H1 (cell line): ENCODE data around the gene ANO6. TPM values are rescaled to one million over a fixed set of nuclear protein-coding genes. Genes with fewer than 3 reads are reported as not detected.

ENCODE experiments used
- CTCF ChIA-PET: fragments of 300-600 bp; sonication (Branson Sonifier 250); formaldehyde crosslinking; loops from one replicate; lab custom pipeline; 2021; ENCODE audit not compliant: partially characterized antibody; lab: Charles Lee
- POLR2A ChIA-PET: fragments of 300-600 bp; sonication (Branson Sonifier 250); formaldehyde crosslinking; loops from one replicate; lab custom pipeline; 2021; ENCODE audit warnings: inconsistent platforms; ENCODE audit not compliant: partially characterized antibody; lab: Charles Lee
- DNase-seq, 2 experiments: peaks; one replicate each; pipeline versions ENCODE4 v3.0.0 to v3.0.0-alpha.2; 2010 to 2022; ENCODE audit warnings: low spot score in 2 of 2, low read depth in 1 of 2, mixed read lengths in 1 of 2
- FAIRE-seq: peaks from 2 replicates; lab custom pipeline; 2011; peaks lifted over from hg19 to GRCh38; lab: Jason Lieb, UNC
- H2AFZ ChIP-seq: 2 replicates; pipeline ENCODE4 v1.8.1; 2012; ENCODE audit warnings: low read length, inconsistent platforms
- H2AK5ac ChIP-seq: 2 replicates; pipeline ENCODE4 v1.6.1; 2013; ENCODE audit warnings: low read depth, low read length
- H2BK120ac ChIP-seq: replicated peaks from 2 replicates; pipeline ENCODE3; 2013; ENCODE audit warnings: low read depth, low read length, inconsistent platforms
- H2BK12ac ChIP-seq: 2 replicates; pipeline ENCODE4 v1.6.1; 2013; ENCODE audit warnings: low read depth, low read length
- H2BK15ac ChIP-seq: 2 replicates; pipeline ENCODE4 v1.6.1; 2013; ENCODE audit warnings: low read length
- H2BK20ac ChIP-seq: 2 replicates; pipeline ENCODE4 v1.6.1; 2013; ENCODE audit warnings: low read length
- H2BK5ac ChIP-seq: 2 replicates; pipeline ENCODE4 v1.6.1; 2013; ENCODE audit warnings: low read depth, low read length
- H3K14ac ChIP-seq: 2 replicates; pipeline ENCODE4 v1.6.1; 2013; ENCODE audit warnings: inconsistent platforms; ENCODE audit not compliant: insufficient read length
- H3K18ac ChIP-seq: 2 replicates; pipeline ENCODE4 v1.6.1; 2013; ENCODE audit warnings: low read length; ENCODE audit errors: extremely low read depth
- H3K23ac ChIP-seq: 2 replicates; pipeline ENCODE4 v1.6.1; 2013; ENCODE audit warnings: inconsistent platforms; ENCODE audit not compliant: insufficient read length
- H3K23me2 ChIP-seq: 2 replicates; pipeline ENCODE4 v1.6.1; 2013; ENCODE audit warnings: low read depth, low read length
- H3K27ac ChIP-seq: 2 replicates; pipeline ENCODE4 v1.6.1; 2011; ENCODE audit warnings: low read depth, low read length, inconsistent platforms
- H3K27me3 ChIP-seq, 4 experiments: replicated peaks in 1 of 4; 1 replicate in 1 of 4; 2 replicates in 3 of 4; pipeline versions ENCODE4 v1.6.1 to v1.8.1; 2011 to 2013; ENCODE audit warnings: low read length in 3 of 4, mild to moderate bottlenecking in 3 of 4, inconsistent platforms in 2 of 4, mixed read lengths in 2 of 4, moderate library complexity in 1 of 4; ENCODE audit not compliant: control insufficient read depth in 3 of 4, insufficient read depth in 3 of 4; ENCODE audit errors: extremely low read depth in 1 of 4
- H3K36me3 ChIP-seq, 4 experiments: 2 replicates each; pipeline versions ENCODE4 v1.6.1 to v1.8.1; 2011 to 2013; ENCODE audit warnings: mild to moderate bottlenecking in 4 of 4, low read length in 3 of 4, moderate library complexity in 2 of 4, control low read depth in 1 of 4, inconsistent platforms in 1 of 4; ENCODE audit not compliant: insufficient read depth in 4 of 4, control insufficient read depth in 2 of 4
- H3K4ac ChIP-seq: replicated peaks from 2 replicates; pipeline ENCODE3; 2013; ENCODE audit warnings: low read length, low read depth, mixed read lengths, inconsistent platforms; ENCODE audit not compliant: insufficient read length
- H3K4me1 ChIP-seq, 4 experiments: replicated peaks in 1 of 4; 1 replicate in 1 of 4; 2 replicates in 3 of 4; pipeline versions ENCODE4 v1.6.1 to v1.8.1; 2011 to 2013; ENCODE audit warnings: low read length in 3 of 4, inconsistent platforms in 2 of 4, mixed read lengths in 1 of 4; ENCODE audit not compliant: insufficient read depth in 4 of 4, control insufficient read depth in 3 of 4
- H3K4me2 ChIP-seq, 2 experiments: 2 replicates each; pipeline versions ENCODE4 v1.6.1 to v1.8.1; 2011 to 2013; ENCODE audit warnings: low read depth in 2 of 2, low read length in 2 of 2, control low read depth in 1 of 2, inconsistent platforms in 1 of 2, mild to moderate bottlenecking in 1 of 2; ENCODE audit not compliant: insufficient read depth in 1 of 2
- H3K4me3 ChIP-seq, 4 experiments: fragments of 200-600, 300-600 bp in 1 of 4; sonication (generic), shearing (Covaris generic), sonication (Bioruptor Twin) in 1 of 4; 2 replicates each; pipeline versions ENCODE4 v1.5.1 to v1.8.1; 2011 to 2016; ENCODE audit warnings: low read length in 4 of 4, low read depth in 3 of 4, control low read depth in 2 of 4, inconsistent platforms in 2 of 4, mild to moderate bottlenecking in 2 of 4, mixed read lengths in 1 of 4, moderate library complexity in 1 of 4; ENCODE audit not compliant: insufficient read depth in 2 of 4; ENCODE audit errors: extremely low read depth in 1 of 4
- H3K56ac ChIP-seq: replicated peaks from 2 replicates; pipeline ENCODE3; 2013; ENCODE audit warnings: low read depth, mild to moderate bottlenecking, mixed read lengths, low read length, inconsistent platforms; ENCODE audit not compliant: insufficient read length
- H3K79me1 ChIP-seq: 2 replicates; pipeline ENCODE4 v1.6.1; 2013; ENCODE audit warnings: low read depth, low read length, control low read depth
- H3K79me2 ChIP-seq, 2 experiments: 2 replicates each; pipeline versions ENCODE4 v1.6.1 to v1.8.1; 2012 to 2013; ENCODE audit warnings: low read length in 2 of 2, mild to moderate bottlenecking in 2 of 2, inconsistent platforms in 1 of 2; ENCODE audit not compliant: insufficient read depth in 2 of 2, control insufficient read depth in 1 of 2
- H3K9ac ChIP-seq, 4 experiments: replicated peaks in 1 of 4; 1 replicate in 1 of 4; 2 replicates in 3 of 4; pipeline versions ENCODE4 v1.6.1 to v1.8.1; 2011 to 2013; ENCODE audit warnings: low read depth in 3 of 4, low read length in 3 of 4, control low read depth in 2 of 4, mild to moderate bottlenecking in 2 of 4, moderate library complexity in 2 of 4, inconsistent platforms in 1 of 4; ENCODE audit errors: extremely low read depth in 1 of 4
- H3K9me3 ChIP-seq, 2 experiments: 2 replicates each; pipeline versions ENCODE4 v1.6.1 to v1.8.1; 2012 to 2013; ENCODE audit warnings: mild to moderate bottlenecking in 2 of 2, moderate library complexity in 2 of 2, control low read depth in 1 of 2, inconsistent platforms in 1 of 2, low read depth in 1 of 2, low read length in 1 of 2, mixed read lengths in 1 of 2; ENCODE audit not compliant: insufficient read depth in 2 of 2
- H4K20me1 ChIP-seq, 2 experiments: replicated peaks in 1 of 2; 2 replicates each; pipeline versions ENCODE3 to v1.8.1; 2011 to 2013; ENCODE audit warnings: inconsistent platforms in 2 of 2, low read length in 2 of 2, mild to moderate bottlenecking in 1 of 2; ENCODE audit not compliant: insufficient read depth in 2 of 2, control insufficient read depth in 1 of 2
- H4K5ac ChIP-seq: 2 replicates; pipeline ENCODE4 v1.6.1; 2013; ENCODE audit warnings: low read length, low read depth, mixed read lengths, inconsistent platforms; ENCODE audit not compliant: insufficient read length
- H4K8ac ChIP-seq: 2 replicates; pipeline ENCODE4 v1.8.0; 2013; ENCODE audit warnings: mild to moderate bottlenecking, moderate library complexity, low read length, inconsistent platforms; ENCODE audit not compliant: insufficient read depth; ENCODE audit errors: extremely low read depth
- H4K91ac ChIP-seq: replicated peaks from 2 replicates; pipeline ENCODE3; 2013; ENCODE audit warnings: low read length, mixed read lengths, inconsistent platforms; ENCODE audit not compliant: insufficient read length
- BACH1 ChIP-seq: IDR thresholded peaks from 2 replicates; pipeline ENCODE4 v1.6.1; 2012; ENCODE audit warnings: low read length, improper control_type of control experiment
- BCL11A ChIP-seq, 2 experiments: IDR thresholded peaks; one replicate each; pipeline ENCODE4 v1.6.1; 2011; ENCODE audit warnings: low read depth in 2 of 2, low read length in 2 of 2, mild to moderate bottlenecking in 2 of 2
- CBX8 ChIP-seq: fragments of 300-800, 300-1000 bp; sonication (generic); IDR thresholded peaks from 2 replicates; pipeline ENCODE4 v1.7.1; 2016; ENCODE audit warnings: low read depth, low read length, borderline replicate concordance
- CEBPB ChIP-seq: IDR thresholded peaks from 2 replicates; pipeline ENCODE4 v1.6.1; 2012; ENCODE audit warnings: low read depth, low read length
- CHD1 ChIP-seq: IDR thresholded peaks from 2 replicates; pipeline ENCODE4 v1.6.1; 2012; ENCODE audit warnings: low read depth, low read length, improper control_type of control experiment
- EZH2 ChIP-seq: fragments of 200-600 bp; sonication (generic); IDR thresholded peaks from 2 replicates; pipeline ENCODE4 v1.7.1; 2012; ENCODE audit warnings: low read depth, mild to moderate bottlenecking, moderate library complexity, low read length, inconsistent platforms; ENCODE audit not compliant: severe bottlenecking
- GTF2F1 ChIP-seq: IDR thresholded peaks from 2 replicates; pipeline ENCODE4 v1.6.1; 2012; ENCODE audit warnings: low read depth, low read length, improper control_type of control experiment, borderline replicate concordance
- HDAC6 ChIP-seq: IDR thresholded peaks from one replicate; pipeline ENCODE4 v1.7.1; 2012; ENCODE audit warnings: low read depth, mild to moderate bottlenecking, inconsistent platforms, low read length, moderate library complexity
- JUN ChIP-seq: IDR thresholded peaks from 2 replicates; pipeline ENCODE4 v1.6.1; 2011; ENCODE audit warnings: low read depth, mild to moderate bottlenecking, improper control_type of control experiment, low read length
- JUND ChIP-seq: IDR thresholded peaks from 2 replicates; pipeline ENCODE4 v1.6.1; 2011; ENCODE audit warnings: mild to moderate bottlenecking, improper control_type of control experiment, low read length
- NRF1 ChIP-seq: IDR thresholded peaks from 2 replicates; pipeline ENCODE4 v1.6.1; 2011; ENCODE audit warnings: mild to moderate bottlenecking, low read depth, low read length, improper control_type of control experiment
- SP2 ChIP-seq: IDR thresholded peaks from 2 replicates; pipeline ENCODE4 v1.6.1; 2012; ENCODE audit warnings: mild to moderate bottlenecking, low read length, inconsistent platforms
- TCF12 ChIP-seq: IDR thresholded peaks from 2 replicates; pipeline ENCODE4 v1.6.1; 2011; ENCODE audit warnings: low read depth, mild to moderate bottlenecking, low read length
- ZNF274 ChIP-seq: IDR thresholded peaks from 2 replicates; pipeline ENCODE4 v1.7.0; 2012; ENCODE audit warnings: low read length, borderline replicate concordance; ENCODE audit errors: extremely low read depth
- WGBS, 2 experiments: shearing (Covaris generic) in 1 of 2; methylation state at CpG; one replicate each; pipeline versions ENCODE4 v1.1.6 to v1.1.7; 2013 to 2015; ENCODE audit warnings: low lambda C conversion rate in 2 of 2, mixed read lengths in 2 of 2, inconsistent platforms in 1 of 2, low coverage in 1 of 2, missing lambda C conversion rate in 1 of 2; ENCODE audit not compliant: insufficient replicate concordance in 2 of 2, insufficient coverage in 1 of 2, insufficient read length in 1 of 2; ENCODE audit errors: extremely low coverage in 1 of 2, missing lambda C conversion rate in 1 of 2; 5-methylcytosine and 5-hydroxymethylcytosine counted together
- polyA plus RNA-seq, 7 experiments: library from polyadenylated mRNA; depleted of rRNA in 3 of 7; stranded (reverse) in 5 of 7; unstranded in 2 of 7; fragments of >200 nt in 5 of 7; fragments of 200-250 nt in 2 of 7; gene quantifications; 1 replicate in 5 of 7; 2 replicates in 1 of 7; 4 replicates in 1 of 7; pipeline versions ENCODE4 v1.2.1 to v1.2.3, GENCODE V29; 2011 to 2013; ENCODE audit warnings: missing spikeins in 2 of 7, mixed read lengths in 2 of 7
- total RNA-seq: library from RNA; stranded (reverse); fragmentation: NEBNext Ultra II Directional; extraction: Animal tissue kit (Norgen Biotek cat#: 25700); gene quantifications from 2 replicates; pipeline ENCODE4 v1.2.1, GENCODE V29; 2021

Gene ANO6
- total and polyA plus RNA-seq, 2 of the 8 experiments (the other 6 are each of a cell fraction or from before 2014, with no cell fraction given) = 15.1 to 39.7 TPM

DNA sequence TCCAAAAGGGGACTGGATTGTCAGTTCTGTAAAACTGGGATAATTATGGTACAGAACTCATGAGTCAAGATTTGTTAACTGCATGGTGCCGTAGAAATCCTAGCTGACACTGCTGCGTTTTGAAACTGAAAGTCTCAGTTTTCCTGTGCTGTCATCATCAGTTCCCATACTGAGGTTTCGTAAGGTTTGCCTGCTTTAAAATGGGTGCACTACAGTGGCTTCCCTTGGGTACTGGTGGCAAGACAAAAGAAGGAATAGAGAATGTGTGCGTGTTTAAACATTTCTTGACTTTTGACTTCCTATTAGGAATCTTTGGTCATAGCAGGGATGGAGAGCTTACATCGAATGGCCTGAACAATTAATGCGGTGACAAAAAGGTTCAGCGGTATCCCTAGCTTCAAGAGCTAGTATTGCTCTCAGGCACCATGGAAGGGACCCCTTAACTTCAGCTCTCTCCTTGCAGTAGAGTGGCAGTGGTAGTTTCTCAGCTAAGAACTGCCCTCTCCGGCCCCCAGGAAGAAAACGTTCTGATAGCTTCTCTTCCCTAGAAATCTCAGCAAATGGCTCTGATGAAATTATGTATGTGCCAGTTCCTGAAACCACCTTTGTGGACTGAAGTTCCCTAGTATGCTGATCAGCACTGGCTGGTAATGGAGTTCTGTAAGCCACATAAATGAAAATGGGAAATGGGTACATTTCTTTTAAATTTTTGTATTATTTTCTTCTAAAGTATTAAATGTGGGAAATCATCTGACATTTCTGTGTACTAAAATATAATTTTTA is 28.9 kb downstream of the ANO6 start:
- Histone ChIP-seq H2BK5ac (no peak overlapping the region), H3K27me3 (no peaks in the 10 kb centered on the region), H3K79me2 (peaks cover 2 to 61% of the 10 kb centered on the region in 2 experiments; a peak in 3 of 4 replicates), H2BK20ac (no peak overlapping the region), H3K4me2 (no peak overlapping the region), H4K20me1 (peaks cover 0 to 7% of the 10 kb centered on the region in 2 experiments), H2AK5ac (no peak overlapping the region), H3K56ac (no peak overlapping the region), H3K18ac (no peak overlapping the region), H4K91ac (no peak overlapping the region), H3K9ac (no peak overlapping the region), H3K14ac (no peak overlapping the region), H3K79me1 (peaks cover 5% of the 10 kb centered on the region; the same call in 1 of the 2 replicates), H2BK120ac (no peak overlapping the region), H3K4ac (no peak overlapping the region), H3K27ac (no peak overlapping the region), H2AFZ (no peak overlapping the region), H2BK12ac (no peak overlapping the region), H3K36me3 (no peaks in the 10 kb centered on the region), H3K4me1 (peaks cover 0 to 6% (median 1%) of the 10 kb centered on the region in 4 experiments; a peak in 2 of 7 replicates), H3K23me2 (no peaks in the 10 kb centered on the region), H3K23ac (no peak overlapping the region), H3K9me3 (no peaks in the 10 kb centered on the region; a peak in 1 of 4 replicates), H2BK15ac (no peak overlapping the region), H4K8ac (no peak overlapping the region), H4K5ac (no peak overlapping the region), H3K4me3 (no peak overlapping the region)
- 85% methylated on average over 9 of the region's 9 CpGs; no CpG with 5 or more reads in 1 of the 2 experiments for WGBS, 2 experiments
- no peak for DNase-seq
- ChIA-PET CTCF (interaction anchor here (0.9 to 1.7 kb wide), 4 partner anchors 11 to 94 kb away, joined by 3 to 4 read pairs (median 4); no protein-coding TSS in a partner anchor), POLR2A (interaction anchor here (0.8 to 1.6 kb wide), 3 partner anchors 9 to 15 kb away, joined by 3 to 5 read pairs (median 4); no protein-coding TSS in a partner anchor)
- no peak for FAIRE-seq
- no peak for TF ChIP-seq TCF12
- TF ChIP-seq ZNF274 = no peak
- TF ChIP-seq CBX8 = no peak
- no peak for TF ChIP-seq JUND
- TF ChIP-seq NRF1 = no peak
- TF ChIP-seq SP2 = no peak
- no peak for TF ChIP-seq EZH2
- TF ChIP-seq BACH1 = no peak
- no peak for TF ChIP-seq CEBPB
- no peak for TF ChIP-seq BCL11A (IDR thresholded peaks at IDR 0.05; ENCODE audit: low read depth in 2 of 2, low read length in 2 of 2)
- no peak for TF ChIP-seq CHD1
- TF ChIP-seq HDAC6 = no peak
- no peak for TF ChIP-seq JUN
- TF ChIP-seq GTF2F1 = no peak
